Hepatocyte (in vitro differentiated cells): ENCODE measurements around the gene VAV2.

Source experiments
- CTCF ChIP-seq: fragments of 200-600 bp; sonication (generic); IDR thresholded peaks from 2 replicates; pipeline ENCODE4 v1.5.1; 2016; ENCODE audit warnings: antibody characterized with exemption, mild to moderate bottlenecking; ENCODE audit not compliant: poor library complexity
- EZH2 ChIP-seq: fragments of 200-600 bp; sonication (generic); IDR thresholded peaks from 2 replicates; pipeline ENCODE4 v1.6.1; 2016; ENCODE audit warnings: antibody characterized with exemption, mild to moderate bottlenecking, borderline replicate concordance

GRCh38 chr9:133718563-133719315 is 273.4 kb downstream of the VAV2 start:
- no peak for TF ChIP-seq CTCF
- no peak for TF ChIP-seq EZH2
